ENCODE results near the gene ZNF280B.

DNA sequence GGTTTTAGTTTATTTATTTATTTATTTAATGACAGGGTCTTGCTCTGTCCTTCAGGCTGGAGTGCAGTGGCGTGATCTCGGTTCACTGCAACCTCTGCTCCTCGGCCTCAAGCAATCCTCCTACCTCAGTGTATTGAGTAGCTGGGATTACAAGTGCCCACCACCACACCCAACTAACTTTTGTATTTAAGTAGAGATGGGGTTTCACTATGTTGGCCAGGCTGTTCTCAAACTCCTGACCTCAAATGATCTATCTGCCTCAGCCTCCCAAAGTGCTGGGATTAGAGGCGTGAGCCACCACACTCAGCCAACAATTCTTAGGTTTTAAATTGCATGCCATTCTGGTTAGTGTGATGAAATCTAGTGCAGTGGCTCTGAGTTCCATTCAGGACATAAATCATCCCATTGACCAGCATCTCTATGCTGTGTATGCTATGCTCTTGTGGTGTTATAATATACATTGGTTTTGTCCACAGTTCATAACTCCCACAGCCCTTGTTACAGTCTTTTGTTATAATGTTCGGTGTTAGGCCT lies 28.5 kb downstream of the ZNF280B start:
- TF ChIP-seq POLR2A (IDR thresholded peaks at IDR 0.05; ENCODE audit: extremely low read depth, insufficient read length) (no peak), MYC (IDR thresholded peaks at IDR 0.05; ENCODE audit: low read depth, low read length) (no peak)
- TF ChIP-seq, protein P1, sequence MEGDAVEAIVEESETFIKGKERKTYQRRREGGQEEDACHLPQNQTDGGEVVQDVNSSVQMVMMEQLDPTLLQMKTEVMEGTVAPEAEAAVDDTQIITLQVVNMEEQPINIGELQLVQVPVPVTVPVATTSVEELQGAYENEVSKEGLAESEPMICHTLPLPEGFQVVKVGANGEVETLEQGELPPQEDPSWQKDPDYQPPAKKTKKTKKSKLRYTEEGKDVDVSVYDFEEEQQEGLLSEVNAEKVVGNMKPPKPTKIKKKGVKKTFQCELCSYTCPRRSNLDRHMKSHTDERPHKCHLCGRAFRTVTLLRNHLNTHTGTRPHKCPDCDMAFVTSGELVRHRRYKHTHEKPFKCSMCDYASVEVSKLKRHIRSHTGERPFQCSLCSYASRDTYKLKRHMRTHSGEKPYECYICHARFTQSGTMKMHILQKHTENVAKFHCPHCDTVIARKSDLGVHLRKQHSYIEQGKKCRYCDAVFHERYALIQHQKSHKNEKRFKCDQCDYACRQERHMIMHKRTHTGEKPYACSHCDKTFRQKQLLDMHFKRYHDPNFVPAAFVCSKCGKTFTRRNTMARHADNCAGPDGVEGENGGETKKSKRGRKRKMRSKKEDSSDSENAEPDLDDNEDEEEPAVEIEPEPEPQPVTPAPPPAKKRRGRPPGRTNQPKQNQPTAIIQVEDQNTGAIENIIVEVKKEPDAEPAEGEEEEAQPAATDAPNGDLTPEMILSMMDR (IDR thresholded peaks at IDR 0.05; ENCODE audit: low read depth, low read length): no peak
- TF ChIP-seq, protein P2, sequence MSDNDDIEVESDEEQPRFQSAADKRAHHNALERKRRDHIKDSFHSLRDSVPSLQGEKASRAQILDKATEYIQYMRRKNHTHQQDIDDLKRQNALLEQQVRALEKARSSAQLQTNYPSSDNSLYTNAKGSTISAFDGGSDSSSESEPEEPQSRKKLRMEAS (IDR thresholded peaks at IDR 0.05; ENCODE audit: low read depth, low read length): no peak
